ENCODE results near the gene FHOD3.
"Not testable (repeated sequence)": the region's sequence is repeated elsewhere in the genome, so short reads cannot be mapped to it uniquely, and the experiment has no call there.

FHOD3 gene

GRCh38 chr18:36760598-36760997, 463.1 kb downstream of the FHOD3 start:
- Mint-ChIP-seq H3K4me1 (ENCODE audit: low read depth) (peaks cover 8% of the 10 kb centered on the region), H3K27ac (no peak overlapping the region), H3K9me3 (no peaks in the 10 kb centered on the region), H3K27me3 (peaks cover 25% of the 10 kb centered on the region), H3K36me3 (ENCODE audit: low read depth) (no peaks in the 10 kb centered on the region), H3K4me3 (no peak overlapping the region)
- no peak for DNase-seq

DNA sequence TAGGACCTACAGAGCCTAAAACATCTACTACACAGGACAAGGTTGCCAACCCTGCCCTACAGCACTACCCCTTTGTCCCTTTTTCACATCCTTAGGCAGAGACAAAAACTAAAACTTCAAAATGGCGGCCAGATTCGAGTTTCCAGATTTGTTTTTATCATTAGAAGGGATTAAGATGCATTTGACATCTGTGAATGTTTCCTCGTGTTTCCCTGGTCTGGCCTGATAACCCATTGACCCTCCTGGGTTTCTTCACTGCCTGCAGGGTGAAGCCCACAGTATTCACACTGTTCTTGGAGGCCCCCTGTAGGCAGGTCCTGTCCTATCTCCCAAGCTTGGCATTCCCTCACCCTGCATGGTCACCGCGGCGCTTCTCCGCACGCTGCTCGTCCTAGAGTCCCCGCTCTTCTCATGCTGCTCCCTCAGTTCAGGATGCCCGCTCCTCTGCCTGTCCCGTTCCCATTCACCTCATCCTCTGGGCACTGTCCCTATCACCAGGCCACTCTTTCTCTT, 463.7 kb downstream of the FHOD3 start:
- no peak overlapping the region for H3K27ac Mint-ChIP-seq
- H3K9me3 Mint-ChIP-seq = no peaks in the 10 kb centered on the region
- no peak for DNase-seq
- peaks cover 8% of the 10 kb centered on the region for H3K4me1 Mint-ChIP-seq (ENCODE audit: low read depth)
- H3K27me3 Mint-ChIP-seq = peaks cover 23% of the 10 kb centered on the region
- no peaks in the 10 kb centered on the region for H3K36me3 Mint-ChIP-seq (ENCODE audit: low read depth)
- no peak overlapping the region for H3K4me3 Mint-ChIP-seq

- DNase-seq = no peak
- no peaks in the 10 kb centered on the region for H3K9me3 Mint-ChIP-seq
- H3K4me3 Mint-ChIP-seq = no peak overlapping the region
- peaks cover 8% of the 10 kb centered on the region for H3K4me1 Mint-ChIP-seq (ENCODE audit: low read depth)
- H3K27me3 Mint-ChIP-seq = peaks cover 19% of the 10 kb centered on the region
- no peaks in the 10 kb centered on the region for H3K36me3 Mint-ChIP-seq (ENCODE audit: low read depth)
- no peak overlapping the region for H3K27ac Mint-ChIP-seq
These were observed 464.6 kb downstream of the FHOD3 start for GRCh38 chr18:36762074-36762473.

GRCh38 chr18:36762965-36763364, 465.5 kb downstream of the FHOD3 start:
- peaks cover 19% of the 10 kb centered on the region for H3K27me3 Mint-ChIP-seq
- not testable (repeated sequence) for H3K4me3 Mint-ChIP-seq; H3K9me3 Mint-ChIP-seq; H3K36me3 Mint-ChIP-seq (ENCODE audit: low read depth); DNase-seq; H3K4me1 Mint-ChIP-seq (ENCODE audit: low read depth); H3K27ac Mint-ChIP-seq

- DNase-seq = no peak
- Mint-ChIP-seq H3K27me3 (peaks cover 2% of the 10 kb centered on the region), H3K4me3 (no peak overlapping the region), H3K36me3 (ENCODE audit: low read depth) (no peaks in the 10 kb centered on the region), H3K4me1 (ENCODE audit: low read depth) (peaks cover 14% of the 10 kb centered on the region), H3K27ac (no peak overlapping the region), H3K9me3 (no peaks in the 10 kb centered on the region)
These were observed 469.3 kb downstream of the FHOD3 start for GRCh38 chr18:36766836-36767235.

GRCh38 chr18:36769172-36769571, 471.7 kb downstream of the FHOD3 start:
- DNase-seq = no peak
- no peaks in the 10 kb centered on the region for H3K36me3 Mint-ChIP-seq (ENCODE audit: low read depth)
- H3K27ac Mint-ChIP-seq = no peak overlapping the region
- no peaks in the 10 kb centered on the region for H3K9me3 Mint-ChIP-seq
- no peak overlapping the region for H3K4me3 Mint-ChIP-seq
- peaks cover 2% of the 10 kb centered on the region for H3K27me3 Mint-ChIP-seq
- H3K4me1 Mint-ChIP-seq (ENCODE audit: low read depth) = peaks cover 10% of the 10 kb centered on the region

- Mint-ChIP-seq H3K4me1 (ENCODE audit: low read depth) (peaks cover 10% of the 10 kb centered on the region), H3K36me3 (ENCODE audit: low read depth) (no peaks in the 10 kb centered on the region), H3K9me3 (no peaks in the 10 kb centered on the region), H3K4me3 (no peak overlapping the region), H3K27ac (no peak overlapping the region), H3K27me3 (peaks cover 2% of the 10 kb centered on the region)
- DNase-seq = no peak
These were observed 472.2 kb downstream of the FHOD3 start for GRCh38 chr18:36769611-36770314.

DNA sequence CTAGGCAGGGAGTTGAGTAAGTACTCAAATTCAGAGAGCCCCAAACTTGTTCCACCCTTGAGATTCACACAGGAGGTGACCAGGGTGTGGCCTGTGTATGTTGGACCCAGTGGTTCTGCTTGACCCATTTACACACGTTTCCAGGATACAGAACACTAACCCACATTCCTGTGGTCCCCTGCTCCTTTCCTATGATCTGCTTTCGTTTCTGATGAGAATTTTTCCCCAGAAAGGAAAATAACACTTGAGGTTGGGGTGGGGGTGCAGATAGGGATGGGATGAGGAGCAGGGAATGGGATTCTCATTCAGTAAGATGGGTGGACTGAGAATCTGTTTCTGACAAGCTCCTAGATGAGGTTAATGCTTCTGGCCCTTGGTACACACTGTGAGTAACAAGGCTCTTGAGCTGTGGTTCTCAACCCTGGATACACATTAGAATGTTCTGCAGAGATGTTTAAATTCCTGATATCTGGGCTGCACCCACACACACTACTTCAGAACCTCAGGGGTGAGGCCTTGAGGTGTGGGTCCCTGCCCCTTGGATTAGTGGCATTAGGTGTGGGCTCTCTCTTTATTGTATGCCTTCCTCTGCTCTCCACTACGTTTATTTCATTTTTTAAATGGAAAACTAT, 472.9 kb downstream of the FHOD3 start:
- Mint-ChIP-seq H3K27ac (no peak overlapping the region), H3K9me3 (no peaks in the 10 kb centered on the region), H3K27me3 (peaks cover 2% of the 10 kb centered on the region), H3K36me3 (ENCODE audit: low read depth) (no peaks in the 10 kb centered on the region), H3K4me3 (no peak overlapping the region), H3K4me1 (ENCODE audit: low read depth) (peaks cover 10% of the 10 kb centered on the region)
- DNase-seq = no peak

DNA sequence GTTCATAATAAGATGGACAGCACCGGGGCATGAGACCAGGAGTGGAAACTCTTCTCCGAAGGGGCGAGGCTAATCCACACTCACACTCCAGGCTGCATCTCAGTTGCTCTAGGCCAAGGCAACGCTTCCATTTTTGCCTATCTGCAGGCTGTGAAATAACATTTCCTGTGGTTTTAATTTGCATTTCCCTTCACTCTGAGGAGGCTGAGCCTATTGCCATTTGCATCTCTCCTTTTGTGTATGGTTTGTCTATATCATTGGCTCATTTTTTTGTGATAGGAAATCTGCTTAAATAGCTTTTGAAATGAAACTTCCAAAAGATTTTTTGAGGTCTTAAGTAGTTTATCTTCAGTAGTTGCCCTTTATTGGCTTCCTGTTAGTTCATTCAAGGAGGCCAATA, 473.7 kb downstream of the FHOD3 start:
- Mint-ChIP-seq H3K27me3 (peaks cover 2% of the 10 kb centered on the region), H3K9me3 (no peaks in the 10 kb centered on the region), H3K4me1 (ENCODE audit: low read depth) (peaks cover 10% of the 10 kb centered on the region), H3K36me3 (ENCODE audit: low read depth) (no peaks in the 10 kb centered on the region), H3K4me3 (no peak overlapping the region), H3K27ac (no peak overlapping the region)
- DNase-seq = no peak

- no peaks in the 10 kb centered on the region for H3K9me3 Mint-ChIP-seq
- peaks cover 10% of the 10 kb centered on the region for H3K4me1 Mint-ChIP-seq (ENCODE audit: low read depth)
- H3K4me3 Mint-ChIP-seq = no peak overlapping the region
- H3K36me3 Mint-ChIP-seq (ENCODE audit: low read depth) = no peaks in the 10 kb centered on the region
- peaks cover 2% of the 10 kb centered on the region for H3K27me3 Mint-ChIP-seq
- DNase-seq = no peak
- H3K27ac Mint-ChIP-seq = no peak overlapping the region
These were observed 474.8 kb downstream of the FHOD3 start for GRCh38 chr18:36772241-36772723.

GRCh38 chr18:36775396-36775795, 477.9 kb downstream of the FHOD3 start:
- no peak for DNase-seq
- peaks cover 10% of the 10 kb centered on the region for H3K4me1 Mint-ChIP-seq (ENCODE audit: low read depth)
- no peaks in the 10 kb centered on the region for H3K9me3 Mint-ChIP-seq
- no peak overlapping the region for H3K27ac Mint-ChIP-seq
- H3K27me3 Mint-ChIP-seq = no peaks in the 10 kb centered on the region
- peaks cover 9% of the 10 kb centered on the region for H3K36me3 Mint-ChIP-seq (ENCODE audit: low read depth)
- H3K4me3 Mint-ChIP-seq = no peak overlapping the region

DNA sequence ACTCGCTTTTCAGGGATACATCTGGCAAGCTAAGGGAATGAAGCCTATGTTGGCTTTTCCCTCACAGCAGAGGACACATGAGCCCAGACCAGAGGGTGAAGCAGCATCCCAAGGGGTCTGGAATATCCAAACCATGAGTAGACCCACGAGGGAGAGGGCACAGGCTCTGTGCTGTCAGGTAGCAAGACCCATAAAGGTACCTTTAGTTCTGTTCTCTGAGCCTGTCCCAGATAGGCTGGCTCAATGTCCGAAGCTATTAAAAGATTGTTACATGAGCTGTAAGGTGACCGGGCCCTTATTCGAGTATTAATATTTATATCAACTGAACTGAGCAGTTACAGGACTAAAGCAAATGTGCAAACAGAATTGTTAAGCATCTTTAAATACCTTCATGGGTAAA, 479.1 kb downstream of the FHOD3 start:
- Mint-ChIP-seq H3K27me3 (no peaks in the 10 kb centered on the region), H3K9me3 (no peaks in the 10 kb centered on the region), H3K4me1 (ENCODE audit: low read depth) (peaks cover 2% of the 10 kb centered on the region), H3K36me3 (ENCODE audit: low read depth) (peaks cover 18% of the 10 kb centered on the region), H3K4me3 (no peak overlapping the region), H3K27ac (no peak overlapping the region)
- no peak for DNase-seq

- H3K4me3 Mint-ChIP-seq = no peak overlapping the region
- H3K9me3 Mint-ChIP-seq = no peaks in the 10 kb centered on the region
- H3K4me1 Mint-ChIP-seq (ENCODE audit: low read depth) = no peaks in the 10 kb centered on the region
- no peak overlapping the region for H3K27ac Mint-ChIP-seq
- no peaks in the 10 kb centered on the region for H3K27me3 Mint-ChIP-seq
- no peak for DNase-seq
- peaks cover 27% of the 10 kb centered on the region for H3K36me3 Mint-ChIP-seq (ENCODE audit: low read depth)
These were observed 480.1 kb downstream of the FHOD3 start for GRCh38 chr18:36777566-36777965.

GRCh38 chr18:36780748-36781147, 483.2 kb downstream of the FHOD3 start:
- H3K4me3 Mint-ChIP-seq = no peak overlapping the region
- no peak for DNase-seq
- peaks cover 46% of the 10 kb centered on the region for H3K36me3 Mint-ChIP-seq (ENCODE audit: low read depth)
- H3K4me1 Mint-ChIP-seq (ENCODE audit: low read depth) = no peaks in the 10 kb centered on the region
- H3K27me3 Mint-ChIP-seq = no peaks in the 10 kb centered on the region
- no peaks in the 10 kb centered on the region for H3K9me3 Mint-ChIP-seq
- no peak overlapping the region for H3K27ac Mint-ChIP-seq

DNA sequence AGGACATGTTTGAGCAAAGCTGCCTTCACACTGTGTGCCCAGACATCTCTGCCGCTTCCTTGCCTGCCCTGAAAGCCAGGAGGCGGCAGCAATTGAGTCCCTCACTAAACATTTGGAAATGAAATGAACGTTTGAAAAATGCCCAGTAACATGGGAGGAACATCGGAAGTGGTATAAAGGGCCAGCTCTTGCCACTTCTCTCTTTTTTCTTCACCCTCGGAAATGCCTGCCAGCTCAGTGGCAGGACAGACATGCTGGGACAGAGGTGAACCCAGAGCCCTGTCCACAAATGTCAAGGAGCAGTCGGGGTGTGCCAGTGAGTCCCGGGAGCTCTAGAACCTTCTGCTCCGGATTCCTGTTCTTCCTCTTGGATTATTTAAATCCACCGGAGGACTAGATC, 485.2 kb downstream of the FHOD3 start:
- H3K27me3 Mint-ChIP-seq = no peaks in the 10 kb centered on the region
- H3K27ac Mint-ChIP-seq = no peak overlapping the region
- H3K4me3 Mint-ChIP-seq = no peak overlapping the region
- no peak for DNase-seq
- H3K36me3 Mint-ChIP-seq (ENCODE audit: low read depth) = peaks cover 64% of the 10 kb centered on the region
- no peaks in the 10 kb centered on the region for H3K9me3 Mint-ChIP-seq
- no peaks in the 10 kb centered on the region for H3K4me1 Mint-ChIP-seq (ENCODE audit: low read depth)

All from activated T-cell treated with anti-CD3 and anti-CD28 coated beads, Interleukin-2, amount 50 U/mL, for 24 hours (primary cell).